ENCODE measurements around the gene GLIPR2.
"Not testable (repeated sequence)": the region's sequence is repeated elsewhere in the genome, so short reads cannot be mapped to it uniquely, and the experiment has no call there.

GLIPR2 gene

DNA sequence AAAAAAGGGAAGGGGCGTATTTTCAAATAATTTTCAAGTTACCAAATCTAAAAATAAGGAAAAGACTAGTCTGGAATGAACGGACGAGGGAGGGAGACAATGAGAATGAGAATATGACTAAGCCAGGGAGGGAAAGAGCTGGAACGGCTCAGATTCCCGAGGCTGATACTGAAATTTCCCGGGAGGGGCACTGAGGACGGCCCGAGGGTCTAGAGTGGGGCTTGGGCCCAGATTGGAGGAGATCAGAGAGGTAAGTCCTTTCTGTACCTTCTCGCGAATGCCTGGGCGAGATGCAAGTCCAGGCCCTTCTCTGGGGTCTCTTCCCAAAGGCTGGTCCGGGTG is 29.3 kb downstream of the GLIPR2 start:
- DNase-seq = no peak

DNA sequence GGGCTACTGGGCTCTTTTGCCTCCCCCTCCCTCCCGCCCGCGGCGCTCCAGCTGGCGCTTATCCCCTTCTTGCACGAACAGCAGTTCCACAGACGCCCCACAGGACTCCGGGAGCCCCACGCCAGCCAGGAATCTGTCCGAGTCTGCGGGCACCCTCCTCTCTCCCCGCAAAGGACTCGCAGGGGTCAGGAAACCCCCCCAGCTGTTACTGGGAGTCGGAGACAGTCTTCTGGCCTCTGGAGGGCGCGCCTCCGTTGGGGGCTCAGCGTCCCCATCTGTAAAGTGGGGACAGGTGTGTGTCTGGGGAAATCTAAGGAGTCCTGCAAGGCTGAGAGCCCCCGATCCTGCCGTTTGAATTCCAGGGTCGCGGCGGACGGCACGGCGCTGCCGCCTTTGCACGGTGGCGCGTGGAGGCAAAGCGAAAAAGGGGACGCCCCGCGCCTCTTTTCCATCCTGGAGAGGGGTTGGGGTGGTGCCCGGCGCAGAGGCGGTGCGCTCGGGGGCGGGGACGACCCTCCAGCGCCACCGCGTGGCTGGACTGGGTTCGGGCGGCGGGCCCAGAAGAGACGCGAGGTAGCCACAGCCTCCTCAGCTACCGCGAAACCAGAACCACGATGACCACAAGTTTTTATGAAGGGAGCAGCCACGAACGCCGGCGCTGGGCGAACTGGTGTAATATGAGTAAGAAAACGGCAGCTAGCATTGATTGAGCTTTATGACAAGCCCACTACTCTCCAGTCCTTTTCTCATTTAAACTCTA is 29.8 kb downstream of the GLIPR2 start:
- DNase-seq = peak; percentile 61

DNA sequence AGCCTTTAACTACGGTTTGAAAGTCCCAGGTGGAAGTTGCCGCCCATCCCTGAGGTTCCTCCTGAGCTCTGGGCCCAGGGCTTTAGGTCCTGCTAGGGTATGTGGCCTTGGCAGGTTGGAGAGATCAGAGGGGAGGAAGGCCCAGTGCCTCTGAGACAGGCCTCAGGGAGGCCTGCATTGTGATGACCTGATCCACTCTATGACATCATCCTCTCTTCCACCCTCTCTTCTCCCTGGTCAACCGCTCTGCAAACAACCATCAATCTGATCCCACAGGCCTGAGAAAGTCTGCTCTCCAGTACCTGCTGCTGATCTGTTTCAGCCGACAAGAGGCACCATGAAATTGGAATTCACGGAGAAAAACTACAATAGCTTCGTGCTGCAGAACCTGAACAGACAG is 32.6 kb downstream of the GLIPR2 start, which contains the start of gene CCIN:
CCIN (plus strand) TSS at position 223 of the 400 bp plus-strand sequence; CDS start at position 338, 115 bp downstream.
- DNase-seq = no peak

GRCh38 chr9:36169708-36170107 is 33.2 kb downstream of the GLIPR2 start:
- DNase-seq = no peak

- no peak for DNase-seq
These were observed 34.0 kb downstream of the GLIPR2 start for GRCh38 chr9:36170531-36170930.

- no peak for DNase-seq
These were observed 37.3 kb downstream of the GLIPR2 start for GRCh38 chr9:36173861-36174260.

- no peak for DNase-seq
These were observed 37.7 kb downstream of the GLIPR2 start for GRCh38 chr9:36174271-36174670.

DNA sequence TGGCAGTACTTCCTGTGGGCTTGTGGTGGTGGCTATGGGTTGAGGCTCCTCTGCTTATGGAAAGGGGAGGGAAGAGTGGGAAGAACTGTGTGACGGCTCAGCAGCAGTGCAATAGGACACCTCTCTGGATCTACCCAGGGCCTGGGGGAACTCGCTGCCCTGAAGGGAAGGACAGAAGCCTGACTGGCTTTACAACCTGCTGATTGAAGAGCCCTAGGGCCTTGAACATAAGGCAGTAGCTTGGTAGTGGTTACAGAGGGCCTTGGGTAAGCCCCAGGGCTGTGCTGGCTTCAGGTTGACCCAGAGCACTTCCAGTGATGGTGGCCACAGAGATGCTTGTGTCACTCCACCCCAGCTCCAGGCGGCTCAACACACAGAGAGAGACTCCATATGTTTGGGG is 38.2 kb downstream of the GLIPR2 start:
- DNase-seq = no peak

- not testable (repeated sequence) for DNase-seq
These were observed 38.7 kb downstream of the GLIPR2 start for GRCh38 chr9:36175209-36175608.

- DNase-seq = not testable (repeated sequence)
These were observed 40.0 kb downstream of the GLIPR2 start for GRCh38 chr9:36176496-36176895.

DNA sequence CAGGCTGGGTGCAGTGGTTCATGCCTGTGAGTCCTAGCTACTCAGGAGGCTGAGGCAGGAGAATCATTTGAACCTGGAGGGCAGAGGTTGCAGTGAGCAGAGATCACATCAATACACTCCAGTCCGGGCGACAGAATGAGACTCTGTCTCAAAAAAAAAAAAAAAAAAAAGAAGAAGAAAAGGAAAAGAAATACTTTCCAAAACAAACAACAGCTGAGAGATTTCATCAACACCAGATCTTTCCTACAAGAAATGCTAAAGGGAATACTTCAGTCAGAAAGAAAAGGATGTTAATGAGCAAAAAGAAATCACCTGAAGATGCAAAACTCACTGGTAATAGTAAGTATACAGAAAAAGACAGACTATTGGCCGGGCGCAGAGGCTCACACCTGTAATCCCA is 41.0 kb downstream of the GLIPR2 start:
- no peak for DNase-seq

DNA sequence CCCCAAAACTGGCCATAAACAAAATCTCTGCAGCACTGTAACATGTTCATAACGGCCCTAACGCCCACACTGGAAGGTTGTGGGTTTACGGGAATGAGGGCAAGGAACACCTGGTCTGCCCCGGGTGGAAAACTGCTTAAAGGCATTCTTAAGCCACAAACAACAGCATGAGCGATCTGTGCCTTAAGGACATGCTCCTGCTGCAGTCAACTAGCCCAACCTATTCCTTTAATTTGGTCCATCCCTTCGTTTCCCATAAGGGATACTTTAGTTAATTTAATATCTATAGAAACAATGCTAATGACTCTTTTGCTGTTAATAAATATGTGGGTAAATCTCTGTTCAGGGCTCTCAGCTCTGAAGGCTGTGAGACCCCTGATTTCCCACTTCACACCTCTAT is 43.7 kb downstream of the GLIPR2 start:
- DNase-seq = not testable (repeated sequence)

- DNase-seq = no peak
These were observed 50.9 kb downstream of the GLIPR2 start for GRCh38 chr9:36187414-36187813.

DNA sequence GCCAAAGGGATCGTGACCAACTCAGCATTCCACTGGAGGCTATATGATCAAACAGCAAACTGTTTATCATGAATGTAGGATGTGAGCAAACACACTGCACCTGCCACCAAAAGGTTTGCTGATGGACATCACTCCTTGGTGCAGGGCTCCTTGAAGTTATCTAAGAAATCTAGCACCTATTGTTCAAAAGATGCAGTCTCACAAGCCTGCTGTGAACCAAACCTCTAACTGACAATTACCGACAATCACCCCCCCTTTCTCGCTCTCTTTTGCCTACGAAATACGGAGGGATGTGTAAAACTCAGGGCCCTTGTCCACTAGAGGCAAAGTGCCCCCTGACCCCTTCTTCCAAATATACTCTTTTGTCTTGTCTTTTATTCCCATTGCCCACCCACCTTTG is 51.7 kb downstream of the GLIPR2 start:
- no peak for DNase-seq

GRCh38 chr9:36189976-36190375 is 53.4 kb downstream of the GLIPR2 start:
- DNase-seq = no peak

- peak; percentile 98 for DNase-seq
These were observed 54.1 kb downstream of the GLIPR2 start, which contains the start of gene CLTA for GRCh38 chr9:36190388-36191289. Gene CLTA (plus strand): TSS chr9:36190921. CDS start chr9:36191057, 136 bp downstream.

DNA sequence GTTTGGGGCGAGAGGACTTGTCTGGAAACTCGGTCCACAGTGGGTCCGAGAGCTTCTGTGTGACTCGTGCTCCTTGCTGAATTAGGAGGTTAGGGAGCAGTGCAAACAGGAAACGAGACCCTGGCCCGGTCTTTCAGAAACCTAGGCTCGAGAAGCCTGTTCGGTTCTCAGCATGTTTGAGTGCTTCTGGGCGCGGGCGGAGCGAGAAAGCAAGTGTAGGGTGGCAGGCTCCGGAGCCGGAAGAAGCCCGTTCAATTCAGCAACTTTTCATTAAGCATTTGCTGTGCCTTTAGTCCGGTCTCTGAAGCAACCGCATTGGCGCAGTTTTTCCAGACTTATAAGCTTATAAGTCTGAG is 54.7 kb downstream of the GLIPR2 start:
- no peak for DNase-seq

DNA sequence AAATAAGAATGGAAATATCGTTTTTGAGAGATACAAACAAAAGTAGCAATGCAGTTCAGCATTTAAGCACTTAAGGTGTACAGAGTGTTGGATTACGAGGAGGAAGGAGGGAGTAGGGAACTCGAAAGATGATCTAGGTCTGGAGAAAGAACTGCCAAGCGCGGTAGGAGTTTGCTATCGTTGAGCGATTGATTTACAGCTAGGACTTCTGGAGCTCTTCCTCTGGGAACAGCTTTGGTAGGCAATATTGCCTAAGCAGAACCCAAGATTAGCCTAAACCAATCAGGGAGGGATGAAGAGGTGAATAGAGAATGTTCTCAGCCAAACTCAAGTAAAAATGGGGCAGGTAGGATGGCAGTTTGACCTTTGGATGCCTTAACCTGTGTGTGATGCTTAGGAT is 55.2 kb downstream of the GLIPR2 start:
- no peak for DNase-seq

- DNase-seq = no peak
These were observed 55.7 kb downstream of the GLIPR2 start for GRCh38 chr9:36192196-36192595.

GRCh38 chr9:36193023-36193422 is 56.5 kb downstream of the GLIPR2 start:
- no peak for DNase-seq

- DNase-seq = no peak
These were observed 57.9 kb downstream of the GLIPR2 start for GRCh38 chr9:36194326-36195000.

GRCh38 chr9:36204906-36205547 is 68.5 kb downstream of the GLIPR2 start:
- DNase-seq = no peak

- no peak for DNase-seq
These were observed 70.5 kb downstream of the GLIPR2 start for GRCh38 chr9:36207016-36207415.
